ENCODE data around the gene DNMT3B.

The DNMT3B gene

DNA sequence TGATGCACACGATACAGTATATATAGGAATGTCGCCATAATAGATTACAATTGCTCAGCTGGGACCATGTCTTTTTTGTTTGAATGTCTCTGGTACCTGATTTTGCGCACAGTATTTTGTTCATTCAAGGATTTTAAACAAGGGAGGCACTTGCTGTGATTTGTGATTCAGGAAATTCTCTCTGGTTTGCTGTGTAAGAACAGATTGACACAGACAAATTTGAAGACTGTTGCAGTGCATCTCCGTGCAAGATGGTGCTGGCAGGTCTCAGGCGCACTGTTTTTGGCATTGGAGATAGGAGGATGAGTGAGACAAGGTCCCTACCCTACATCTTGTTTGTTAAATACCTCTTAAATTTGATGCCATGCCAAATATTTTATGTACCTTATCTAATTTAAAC lies 60.0 kb downstream of the DNMT3B start:
- no peak for DNase-seq (ENCODE audit: low read depth in 3 of 3)

DNA sequence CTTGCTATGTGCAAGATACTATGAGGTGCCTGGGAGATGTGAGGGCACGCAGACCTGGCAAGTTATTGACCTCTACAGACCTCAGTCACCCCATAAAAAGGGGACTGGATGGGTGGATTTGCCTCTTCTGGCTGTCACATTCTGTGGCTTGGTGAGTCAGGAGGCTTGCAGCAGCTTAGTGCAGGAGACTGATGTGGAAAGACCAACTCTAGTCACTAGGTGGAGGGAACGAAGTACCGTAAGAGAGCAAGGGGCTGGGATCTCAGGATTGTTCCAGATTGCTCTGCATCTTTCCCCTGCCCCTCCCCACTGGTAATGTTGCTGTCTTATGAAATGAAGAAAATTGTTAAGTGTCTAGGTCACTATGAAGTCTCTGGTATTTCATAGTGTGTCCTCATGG lies 60.9 kb downstream of the DNMT3B start:
- DNase-seq (ENCODE audit: low read depth in 3 of 3): no peak

DNA sequence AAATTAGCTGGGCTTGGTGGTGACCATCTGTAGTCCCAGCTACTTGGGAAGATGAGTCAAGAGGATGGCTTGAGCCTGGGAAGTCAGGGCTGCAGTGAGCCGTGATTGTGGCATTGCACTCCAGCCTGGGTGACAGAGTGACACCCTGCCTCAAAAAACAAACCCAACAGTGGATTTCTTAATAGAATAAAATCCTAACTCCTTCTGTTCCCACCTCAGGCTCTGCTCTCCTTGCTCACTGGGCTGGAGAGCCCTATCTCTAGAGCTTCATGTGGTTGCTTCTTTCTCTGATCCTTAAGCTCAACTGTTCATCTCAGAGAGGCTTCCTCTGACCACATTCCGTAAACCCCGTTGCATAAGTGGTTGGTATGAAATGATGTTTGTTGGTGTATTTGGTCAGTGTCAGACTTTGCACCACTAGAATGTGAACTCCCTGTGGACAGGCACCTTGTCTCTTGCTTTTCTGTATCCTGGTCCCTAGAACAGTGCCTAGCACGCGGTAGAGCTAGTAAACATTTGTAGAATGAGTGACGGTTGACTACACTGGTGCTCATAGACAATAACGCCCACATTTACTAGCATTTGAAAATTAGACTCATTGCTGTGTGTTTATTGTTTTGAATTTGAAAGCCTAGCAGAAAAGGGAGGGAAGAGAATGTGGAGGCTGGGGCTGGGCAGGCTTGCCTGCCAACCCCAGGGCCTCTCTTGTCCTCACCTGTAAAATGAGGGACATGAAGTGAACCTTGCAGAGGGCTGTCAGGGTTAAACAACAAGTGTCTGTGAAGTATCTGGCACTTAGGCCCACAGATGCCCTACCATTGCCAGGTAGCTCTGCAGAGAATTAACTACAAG lies 61.8 kb downstream of the DNMT3B start:
- DNase-seq (ENCODE audit: low read depth in 3 of 3): no peak

DNA sequence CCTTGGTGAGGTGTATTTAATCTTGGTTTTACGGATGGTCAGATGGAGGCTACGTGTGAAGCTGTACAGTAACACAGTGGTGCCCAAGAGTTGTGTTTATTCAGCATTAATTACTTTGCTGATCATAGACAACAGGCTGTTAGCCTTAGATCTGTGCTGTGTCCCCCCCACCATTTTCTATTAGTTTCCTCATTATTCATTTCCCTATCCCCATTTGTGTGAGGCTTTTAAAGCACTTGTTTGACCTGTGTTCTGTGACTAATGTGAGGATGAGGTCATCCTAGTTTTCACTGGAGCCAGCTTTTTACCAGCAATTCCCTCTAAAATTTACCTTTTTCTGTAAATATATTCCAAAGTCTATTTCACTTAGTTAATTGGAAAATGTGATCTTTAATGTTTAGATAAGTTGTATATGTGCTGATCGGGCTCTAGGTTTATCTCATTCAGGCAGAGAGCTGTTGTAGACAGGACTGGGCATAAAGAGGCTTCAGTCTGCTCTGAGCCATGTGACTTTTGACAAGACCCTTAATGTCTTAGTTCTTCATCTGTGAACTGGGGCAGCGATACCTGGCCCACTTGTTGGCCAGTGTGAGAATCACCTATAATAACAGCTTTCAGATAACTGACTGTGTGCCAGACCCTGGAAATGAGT lies 66.0 kb downstream of the DNMT3B start:
- DNase-seq (ENCODE audit: low read depth in 3 of 3): no peak

DNA sequence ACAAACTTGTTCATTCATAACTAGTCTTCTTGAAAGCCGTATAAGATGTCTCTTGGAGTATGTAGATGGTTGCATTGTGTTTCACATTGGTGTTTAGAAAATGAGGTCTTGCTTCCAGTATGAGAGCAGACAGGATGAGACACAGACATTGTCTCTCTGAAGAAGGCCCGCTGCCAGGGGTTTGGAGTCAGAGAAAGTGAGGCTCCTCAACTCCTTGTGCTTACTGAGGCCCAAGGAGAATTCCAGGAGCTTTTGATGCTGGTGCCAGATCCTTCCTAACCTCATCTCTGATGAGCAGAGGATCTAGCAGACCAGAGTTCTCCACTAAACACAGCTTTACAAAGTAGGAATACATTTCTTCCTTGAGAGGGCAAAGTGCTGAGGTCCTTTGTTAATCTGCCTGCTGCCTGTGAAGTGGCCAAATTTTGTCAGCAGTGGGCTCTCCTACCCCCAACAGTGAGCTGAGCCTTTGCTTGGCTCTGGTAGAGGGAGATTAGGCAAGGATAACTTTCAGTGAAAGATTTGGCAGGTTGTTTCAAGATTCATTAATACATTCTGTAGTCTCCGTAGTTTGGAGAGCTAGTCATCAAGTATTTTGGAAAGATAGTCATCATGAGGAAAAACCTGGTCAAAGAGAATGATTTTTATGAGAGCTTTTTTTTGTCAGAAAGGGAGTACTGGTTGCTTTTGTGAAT lies 67.3 kb downstream of the DNMT3B start:
- DNase-seq (ENCODE audit: low read depth in 3 of 3): no peak

DNA sequence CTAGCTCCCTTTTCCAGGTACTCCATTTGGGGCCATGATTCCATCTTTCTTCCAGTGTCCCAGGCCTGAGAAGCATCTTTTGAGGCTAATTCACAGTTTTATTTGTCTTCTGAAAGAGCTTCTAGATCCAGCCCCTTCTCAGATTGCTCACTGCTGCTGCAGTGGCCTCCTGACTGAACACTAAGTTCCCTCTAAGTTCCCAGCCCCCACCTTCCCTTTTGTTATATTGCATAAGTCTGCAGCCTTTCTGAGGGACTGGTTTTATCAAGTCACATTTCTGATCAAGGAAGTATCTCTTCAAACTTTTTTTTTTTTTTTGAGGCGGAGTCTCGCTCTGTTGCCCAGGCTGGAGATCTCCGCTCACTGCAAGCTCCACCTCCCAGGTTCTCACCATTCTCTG lies 68.3 kb downstream of the DNMT3B start:
- DNase-seq (ENCODE audit: low read depth in 3 of 3): no peak

DNA sequence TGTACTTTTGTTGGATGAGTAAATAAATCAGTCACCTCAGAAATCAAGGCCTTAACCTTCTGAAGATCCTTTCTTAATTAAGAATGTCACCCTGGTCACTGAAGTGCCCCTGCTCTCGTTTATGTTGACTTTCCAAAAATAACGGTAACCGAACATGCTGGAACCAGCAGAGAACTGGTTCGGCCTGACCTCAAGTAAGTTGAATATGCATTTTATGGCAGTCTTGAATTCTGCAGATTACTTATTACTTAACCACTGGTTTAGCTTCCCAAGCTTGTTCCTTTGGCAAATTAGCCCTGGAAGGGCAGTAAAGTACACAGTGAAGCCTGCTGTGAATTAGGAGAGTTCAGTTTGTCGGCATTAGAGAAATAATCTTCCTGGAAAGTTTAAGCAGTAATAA lies 69.8 kb downstream of the DNMT3B start:
- DNase-seq (ENCODE audit: low read depth in 3 of 3): no peak

DNA sequence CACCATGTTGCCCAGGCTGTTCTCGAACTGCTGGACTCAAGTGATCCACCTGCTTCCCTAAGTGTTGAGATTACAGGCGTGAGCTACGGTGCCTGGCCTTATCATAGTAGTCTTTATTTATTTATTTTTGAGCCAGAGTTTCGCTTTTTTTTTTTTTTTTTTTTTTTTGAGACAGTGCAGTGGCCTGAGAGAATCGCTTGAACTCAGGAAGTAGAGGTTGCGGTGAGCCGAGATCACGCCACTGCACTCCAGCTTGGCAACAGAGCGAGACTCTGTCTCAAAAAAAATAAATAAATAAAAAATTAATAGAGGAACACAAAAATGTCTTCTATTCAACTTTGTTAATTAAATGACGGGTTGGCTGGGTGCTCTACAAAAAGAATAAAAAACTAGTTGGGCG lies 70.5 kb downstream of the DNMT3B start:
- DNase-seq (ENCODE audit: low read depth in 3 of 3): no peak

DNA sequence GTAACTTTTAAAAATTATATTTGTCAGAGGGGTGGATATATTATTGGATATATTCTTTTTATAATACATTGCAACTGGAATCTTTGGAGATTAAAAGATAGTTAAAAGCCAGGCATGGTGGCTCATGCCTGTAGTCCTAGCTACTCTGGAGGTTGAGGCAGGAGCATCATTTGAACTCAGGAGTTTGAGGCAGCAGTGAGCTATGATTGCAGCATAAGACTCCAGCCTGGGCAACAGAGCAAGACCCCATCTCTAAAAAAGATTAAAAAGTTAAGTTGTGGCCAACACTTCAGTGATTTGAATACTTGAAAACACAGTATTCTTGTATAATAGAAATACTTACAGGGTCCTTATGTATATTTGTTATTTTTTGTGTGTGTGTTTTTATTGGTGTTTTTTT lies 72.8 kb downstream of the DNMT3B start:
- no peak for DNase-seq (ENCODE audit: low read depth in 3 of 3)

DNA sequence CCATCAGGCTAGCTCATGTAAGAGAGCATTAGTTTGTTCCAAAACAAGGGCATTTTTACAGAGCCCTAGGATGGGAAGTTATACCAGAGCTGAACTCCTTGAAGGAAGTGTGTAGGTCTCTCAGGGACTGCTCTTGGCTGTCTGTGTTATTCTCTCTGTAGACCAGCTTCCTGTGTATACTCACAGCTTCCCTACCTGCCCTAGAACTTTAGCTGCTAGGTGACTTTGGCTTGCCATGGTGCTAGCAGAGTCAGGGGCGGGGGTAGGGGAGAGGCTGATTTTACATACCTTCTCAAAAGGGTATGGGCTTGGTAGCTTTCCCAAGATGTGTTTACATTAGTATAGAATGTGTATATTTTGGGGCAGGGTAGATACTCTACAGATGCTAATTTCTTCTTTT lies 75.0 kb downstream of the DNMT3B start:
- DNase-seq (ENCODE audit: low read depth in 3 of 3): no peak

DNA sequence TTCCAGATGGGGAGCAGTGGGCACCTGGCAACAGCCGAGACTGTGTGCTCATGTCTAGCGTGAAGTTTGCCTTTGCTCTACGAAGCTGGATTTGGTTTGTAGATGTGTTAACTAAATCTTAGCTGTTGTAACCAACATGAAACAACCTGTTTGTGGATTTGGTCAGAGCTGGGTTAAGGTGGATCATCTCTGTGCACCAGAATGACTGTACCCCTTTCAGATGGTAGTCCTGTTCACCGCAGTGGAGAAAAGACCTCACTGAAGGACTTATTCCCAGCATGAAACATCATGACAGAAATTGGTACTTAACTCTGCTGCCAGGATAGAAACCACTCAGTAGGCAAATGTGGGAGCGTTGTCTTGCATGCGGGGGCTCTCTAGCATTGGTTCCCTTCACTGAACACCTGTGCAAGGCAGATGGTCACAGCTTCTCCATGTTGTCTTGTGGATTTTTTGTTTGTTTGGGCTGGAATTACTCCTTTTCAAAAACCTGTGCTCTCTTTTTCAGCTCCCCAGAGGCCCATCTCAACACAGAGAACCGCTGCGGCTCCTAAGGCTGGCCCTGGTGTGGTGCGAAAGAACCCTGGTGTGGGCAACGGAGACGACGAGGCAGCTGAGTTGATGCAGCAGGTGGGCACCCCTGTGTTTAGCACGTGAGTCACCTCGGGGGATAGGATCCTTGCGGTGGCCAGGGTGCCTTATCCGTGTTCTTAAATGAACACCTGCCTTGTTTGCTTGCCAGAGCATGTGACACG lies 77.2 kb downstream of the DNMT3B start:
- DNase-seq (ENCODE audit: low read depth in 3 of 3): no peak

DNA sequence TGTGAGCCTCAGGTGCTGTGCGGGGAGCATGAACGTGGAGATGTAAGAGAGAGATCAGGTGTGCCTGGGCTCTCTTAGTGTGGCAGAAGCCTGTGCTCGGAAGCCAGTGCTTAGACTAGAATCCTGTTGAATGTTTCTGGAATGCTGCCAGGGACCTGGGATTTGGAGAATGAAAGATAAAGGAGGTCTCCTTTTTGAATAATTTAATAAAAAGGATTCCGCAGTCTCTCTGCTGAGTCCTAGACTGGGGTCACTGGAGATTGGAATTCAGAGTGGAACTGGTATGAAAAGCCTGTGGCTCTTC lies 77.7 kb downstream of the DNMT3B start:
- DNase-seq (ENCODE audit: low read depth in 3 of 3): no peak

DNA sequence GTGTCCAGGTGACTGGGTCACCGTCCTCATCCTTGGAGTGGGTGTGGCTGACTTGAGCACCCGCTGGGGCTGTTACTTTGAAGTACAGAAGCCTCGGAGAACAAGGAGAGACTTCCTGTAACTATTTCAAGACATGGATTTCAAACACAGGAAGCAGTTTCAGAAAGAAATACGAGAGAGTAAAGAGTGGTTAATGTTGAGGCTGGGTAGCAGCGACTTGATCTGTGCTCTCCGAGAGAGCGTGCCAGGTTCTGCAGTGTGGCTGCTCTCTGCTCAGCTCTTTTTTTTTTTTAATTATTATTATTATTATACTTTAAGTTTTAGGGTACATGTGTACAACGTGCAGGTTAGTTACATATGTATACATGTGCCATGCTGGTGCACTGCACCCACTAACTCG lies 79.0 kb downstream of the DNMT3B start:
- no peak for DNase-seq (ENCODE audit: low read depth in 3 of 3)

DNA sequence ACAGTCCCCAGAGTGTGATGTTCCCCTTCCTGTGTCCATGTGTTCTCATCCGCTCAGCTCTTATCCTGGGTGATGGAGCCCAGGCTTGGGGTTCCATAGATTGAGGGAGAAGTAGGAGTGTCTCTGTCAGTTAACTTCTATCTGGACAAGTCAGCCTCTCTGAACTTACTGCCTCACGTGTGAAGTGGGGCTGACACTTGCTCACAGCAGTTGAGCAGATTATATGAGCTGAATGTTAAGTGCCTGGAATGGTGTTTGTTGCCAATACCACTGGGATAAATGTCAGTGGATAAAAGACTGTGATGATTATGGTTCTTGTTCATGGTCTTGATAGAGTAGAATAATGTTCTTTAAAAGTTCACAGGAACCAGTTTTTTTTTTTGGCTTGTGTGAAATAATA lies 79.4 kb downstream of the DNMT3B start:
- no peak for DNase-seq (ENCODE audit: low read depth in 3 of 3)

DNA sequence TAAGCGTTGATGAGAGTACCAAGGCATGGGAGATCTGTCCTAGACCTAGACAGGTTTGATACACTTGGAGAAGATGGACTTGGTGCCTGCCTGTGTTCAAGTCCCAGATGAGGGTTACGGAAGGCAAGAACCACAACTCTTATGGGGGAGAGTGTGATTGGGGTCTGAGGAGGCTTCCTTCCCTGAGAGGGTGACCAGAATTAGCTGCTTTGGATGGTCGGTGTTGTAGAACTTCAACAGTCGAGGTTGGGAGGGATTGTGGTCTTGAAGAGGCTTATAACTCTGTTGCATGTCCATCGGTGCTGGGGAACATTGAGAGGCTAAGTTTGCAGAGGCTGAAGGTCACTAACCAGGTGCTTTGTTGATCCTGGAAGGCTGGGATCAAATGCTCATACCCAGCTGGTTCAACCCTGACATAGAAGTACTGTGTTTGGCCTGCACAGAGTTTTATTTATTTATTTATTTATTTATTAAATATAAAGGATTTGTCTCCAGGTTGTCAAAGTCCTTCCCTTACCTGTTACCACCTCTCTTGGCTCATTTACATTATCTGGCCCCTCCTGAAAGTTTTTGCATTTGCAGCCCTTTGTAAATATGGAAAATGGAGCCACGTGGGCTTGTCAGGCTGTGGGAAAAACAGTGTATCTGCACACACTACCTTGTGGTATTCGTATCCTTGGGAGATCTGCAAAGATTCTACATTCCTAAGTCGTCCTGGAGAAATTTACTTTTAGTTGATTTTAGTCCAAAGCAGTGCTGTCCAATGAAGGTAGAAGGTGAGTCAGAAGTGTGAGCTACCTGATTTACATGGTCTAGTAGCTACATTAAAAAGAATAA lies 80.7 kb downstream of the DNMT3B start:
- no peak for DNase-seq (ENCODE audit: low read depth in 3 of 3)

DNA sequence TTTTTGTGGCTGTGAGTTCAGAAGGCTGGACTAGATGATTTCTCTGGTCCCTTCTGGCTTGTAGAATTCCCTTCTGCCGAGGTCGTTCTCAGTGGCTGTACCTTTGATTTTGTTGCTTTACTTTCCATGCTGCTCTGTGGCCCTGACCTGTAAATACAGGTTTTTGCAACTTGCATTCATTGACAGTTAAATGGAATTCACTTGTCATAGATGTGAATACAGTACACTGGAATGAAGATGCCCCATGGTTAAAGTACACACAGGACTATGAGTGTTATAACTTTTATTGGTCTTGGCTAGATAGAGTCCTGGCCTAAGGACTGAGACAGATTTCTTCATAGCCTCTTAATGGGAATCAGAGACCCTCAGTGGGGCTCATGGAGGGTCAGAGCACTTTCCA lies 83.6 kb downstream of the DNMT3B start:
- DNase-seq (ENCODE audit: low read depth in 3 of 3): no peak

DNA sequence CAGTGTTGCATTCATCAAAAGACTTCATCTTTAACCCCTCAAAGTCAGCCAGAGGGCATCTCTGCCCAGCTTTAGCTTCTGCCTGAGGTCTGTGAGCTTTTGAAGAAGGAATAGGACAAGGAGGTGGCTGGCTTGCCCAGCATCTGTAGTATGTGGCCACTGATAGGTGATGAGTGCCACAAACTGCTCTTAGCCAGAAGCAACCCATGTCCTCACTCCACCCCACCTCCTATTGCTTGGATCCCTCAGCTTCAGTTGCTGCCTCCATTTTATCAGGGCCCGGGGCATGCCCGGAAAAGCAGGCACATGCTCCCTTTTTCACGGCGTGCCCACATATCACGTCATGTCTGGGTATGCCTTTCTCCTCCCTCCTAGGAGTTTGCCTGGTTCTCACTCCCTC lies 84.7 kb downstream of the DNMT3B start:
- DNase-seq (ENCODE audit: low read depth in 3 of 3): no peak

DNA sequence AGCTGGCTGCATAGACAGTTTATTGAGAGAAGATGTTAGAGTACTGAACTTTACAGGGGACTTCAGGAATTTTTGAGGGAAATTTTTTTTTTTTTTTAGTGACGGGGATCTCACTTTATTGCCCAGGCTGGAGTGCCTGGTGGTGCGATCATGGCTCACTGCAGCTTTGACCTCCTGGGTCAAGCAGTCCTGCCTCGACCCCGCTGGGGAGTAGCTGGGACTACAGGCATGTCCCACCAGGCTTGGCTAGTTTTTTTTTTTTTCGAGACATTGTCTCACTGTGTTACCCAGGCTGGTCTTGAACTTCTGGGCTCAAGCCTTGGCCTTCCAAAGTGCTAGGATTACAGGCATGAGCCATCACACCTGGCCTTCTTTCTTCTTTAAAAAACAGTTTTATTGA lies 85.8 kb downstream of the DNMT3B start:
- DNase-seq (ENCODE audit: low read depth in 3 of 3): no peak

DNA sequence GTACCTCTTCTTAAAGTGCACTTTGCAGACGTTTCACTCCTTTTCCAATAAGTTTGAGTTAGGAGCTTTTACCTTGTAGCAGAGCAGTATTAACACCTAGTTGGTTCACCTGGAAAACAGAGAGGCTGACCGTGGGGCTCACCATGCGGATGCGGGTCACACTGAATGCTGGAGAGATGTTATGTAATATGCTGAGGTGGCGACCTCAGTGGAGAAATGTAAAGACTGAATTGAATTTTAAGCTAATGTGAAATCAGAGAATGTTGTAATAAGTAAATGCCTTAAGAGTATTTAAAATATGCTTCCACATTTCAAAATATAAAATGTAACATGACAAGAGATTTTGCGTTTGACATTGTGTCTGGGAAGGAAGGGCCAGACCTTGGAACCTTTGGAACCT lies 86.7 kb downstream of the DNMT3B start:
- no peak for DNase-seq (ENCODE audit: low read depth in 3 of 3)

DNA sequence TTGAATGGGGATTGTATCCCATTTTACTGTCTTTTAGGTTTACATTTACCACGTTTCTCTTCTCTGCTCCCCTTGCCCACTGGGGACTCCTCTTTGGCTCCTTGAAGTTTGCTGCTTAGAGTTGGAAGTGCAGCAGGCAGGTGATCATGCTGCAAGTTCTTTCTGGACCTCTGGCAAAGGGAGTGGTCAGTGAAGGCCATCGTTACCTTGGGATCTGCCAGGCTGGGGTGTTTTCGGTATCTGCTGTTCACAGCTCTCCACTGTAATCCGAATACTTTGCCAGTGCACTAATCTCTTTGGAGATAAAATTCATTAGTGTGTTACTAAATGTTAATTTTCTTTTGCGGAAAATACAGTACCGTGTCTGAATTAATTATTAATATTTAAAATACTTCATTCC lies 87.4 kb downstream of the DNMT3B start:
- no peak for DNase-seq (ENCODE audit: low read depth in 3 of 3)

DNA sequence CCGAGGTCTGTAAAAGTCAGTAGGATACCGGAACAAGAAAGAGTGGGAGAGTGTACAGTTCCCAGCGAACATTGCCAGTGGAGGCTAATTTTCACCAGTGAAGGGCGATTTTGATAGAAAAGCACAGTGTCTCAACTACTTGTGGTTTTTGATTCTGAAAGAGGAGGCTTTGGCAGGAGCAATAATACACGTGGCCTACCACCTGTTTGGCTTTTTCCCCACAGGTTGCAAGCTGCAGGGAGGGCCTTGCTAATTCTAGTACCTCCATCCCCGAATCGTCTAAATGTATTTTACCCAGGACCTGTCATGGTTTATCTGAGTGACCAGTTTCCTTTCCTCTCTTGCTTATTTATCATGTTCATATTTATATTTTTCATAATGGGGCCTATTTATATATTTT lies 93.2 kb downstream of the DNMT3B start:
- no peak for DNase-seq (ENCODE audit: low read depth in 3 of 3)

DNA sequence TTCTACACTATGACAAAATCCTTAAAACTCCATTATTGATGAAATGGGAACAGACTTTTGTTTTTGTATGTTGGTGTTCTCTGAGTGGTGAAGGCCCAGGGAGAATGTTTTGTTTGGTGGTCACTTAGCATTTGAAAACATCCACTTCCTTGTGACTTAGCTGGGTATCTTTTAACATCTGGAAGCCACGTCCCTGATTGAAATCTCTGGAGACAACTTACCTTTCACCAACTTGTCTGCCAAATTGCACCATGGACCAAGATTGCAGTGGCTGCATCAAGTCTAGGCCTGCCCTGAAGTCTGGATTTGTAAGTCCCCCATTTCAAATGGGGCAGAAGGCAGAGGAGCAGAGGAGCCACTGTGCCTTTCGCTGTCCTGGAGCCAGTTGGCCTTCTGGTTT lies 96.0 kb downstream of the DNMT3B start:
- DNase-seq (ENCODE audit: low read depth in 3 of 3): no peak
